K562 (cell line): ENCODE measurements around the gene ZNF587. TPM values are rescaled to one million over a fixed set of nuclear protein-coding genes. Genes with fewer than 3 reads are reported as not detected.

ENCODE experiments used
- ATAC-seq: fragments of 200-7000 bp; cut with Tn5 transposase; 3 replicates; pipeline ENCODE4 v1.9.1; 2020; ENCODE audit warnings: moderate library complexity
- BruUV-seq: library from RNA; stranded (reverse); fragments of 400-500 nt; replicated peaks from 2 replicates; lab custom pipeline; 2021; lab: Mats Ljungman, UMichigan
- CTCF ChIA-PET: fragments of 300-600 bp; formaldehyde crosslinking; extraction: SDS; loops from one replicate; lab custom pipeline; 2021; ENCODE audit warnings: low intra/inter-chr PET ratio; lab: Yijun Ruan, JAX
- POLR2A ChIA-PET: fragments of 300-600, 350-650 bp; sonication (Branson Sonifier 250); formaldehyde crosslinking; extraction: SDS; loops from one replicate; lab custom pipeline; 2021; ENCODE audit warnings: antibody characterized with exemption, inconsistent platforms; lab: Yijun Ruan, JAX
- DNase-seq, 4 experiments: peaks; one replicate each; pipeline versions ENCODE4 v3.0.0 to v3.0.0-alpha.2; 2011 to 2018; ENCODE audit warnings: low spot score in 3 of 4, mixed read lengths in 3 of 4; ENCODE audit errors: extremely low read depth in 1 of 4
- FAIRE-seq: peaks from 2 replicates; lab custom pipeline; 2011; peaks lifted over from hg19 to GRCh38; lab: Jason Lieb, UNC
- H2AFZ ChIP-seq: 2 replicates; pipeline ENCODE4 v1.6.0; 2011; ENCODE audit warnings: low read depth, low read length, control low read depth, inconsistent platforms
- H3K27ac ChIP-seq: fragments of 200-600 bp; 3 replicates; pipeline ENCODE4 v1.8.0; 2011; ENCODE audit warnings: low read depth, mild to moderate bottlenecking, control low read depth, inconsistent platforms, low read length, moderate library complexity, mixed read lengths; ENCODE audit errors: extremely low read depth
- H3K27me3 ChIP-seq, 2 experiments: fragments of 300-600 bp in 1 of 2; 2 replicates in 1 of 2; 3 replicates in 1 of 2; pipeline versions ENCODE4 v1.6.0 to v1.8.0; 2011; ENCODE audit warnings: inconsistent platforms in 2 of 2, low read length in 2 of 2, mild to moderate bottlenecking in 1 of 2, mixed read lengths in 1 of 2, moderate library complexity in 1 of 2; ENCODE audit not compliant: control insufficient read depth in 2 of 2, insufficient read depth in 2 of 2
- H3K36me3 ChIP-seq: fragments of 300-600 bp; 3 replicates; pipeline ENCODE4 v1.8.0; 2011; ENCODE audit warnings: mild to moderate bottlenecking, low read length, inconsistent platforms; ENCODE audit not compliant: control insufficient read depth, insufficient read depth
- H3K4me1 ChIP-seq, 2 experiments: fragments of 200-600 bp in 1 of 2; replicated peaks in 1 of 2; 2 replicates in 1 of 2; 3 replicates in 1 of 2; pipeline versions ENCODE4 v1.5.1 to v1.8.0; 2011; ENCODE audit warnings: inconsistent platforms in 2 of 2, low read length in 2 of 2, mild to moderate bottlenecking in 1 of 2, mixed read lengths in 1 of 2, moderate library complexity in 1 of 2; ENCODE audit not compliant: control insufficient read depth in 2 of 2, insufficient read depth in 2 of 2
- H3K4me2 ChIP-seq: 2 replicates; pipeline ENCODE4 v1.6.1; 2011; ENCODE audit warnings: low read length, control low read depth, inconsistent platforms, mixed read lengths; ENCODE audit not compliant: insufficient read depth
- H3K4me3 ChIP-seq: fragments of 200-600 bp; sonication (generic), shearing (Covaris generic); 2 replicates; pipeline ENCODE4 v1.5.1; 2016; ENCODE audit warnings: control low read depth, inconsistent platforms
- H3K79me2 ChIP-seq: fragments of 200-600 bp; 3 replicates; pipeline ENCODE4 v1.8.0; 2011; ENCODE audit warnings: low read length, inconsistent platforms; ENCODE audit not compliant: control insufficient read depth, insufficient read depth
- H3K9ac ChIP-seq, 2 experiments: 2 replicates each; pipeline versions ENCODE4 v1.6.0 to v1.6.1; 2011; ENCODE audit warnings: low read depth in 2 of 2, low read length in 2 of 2, control low read depth in 1 of 2, inconsistent platforms in 1 of 2, mild to moderate bottlenecking in 1 of 2, mixed read lengths in 1 of 2; ENCODE audit not compliant: insufficient read depth in 1 of 2
- H3K9me1 ChIP-seq: one replicate; pipeline ENCODE4 v1.6.0; 2011; ENCODE audit warnings: inconsistent platforms, mild to moderate bottlenecking, low read length, moderate library complexity; ENCODE audit not compliant: control insufficient read depth, insufficient read depth
- H3K9me3 ChIP-seq: replicated peaks from 2 replicates; pipeline ENCODE4 v1.5.1; 2011; ENCODE audit warnings: low read depth, low read length, inconsistent platforms; ENCODE audit not compliant: control insufficient read depth, insufficient read depth
- H4K20me1 ChIP-seq: replicated peaks from 2 replicates; pipeline ENCODE4 v1.6.1; 2011; ENCODE audit warnings: low read length, inconsistent platforms, mixed read lengths; ENCODE audit not compliant: control insufficient read depth, insufficient read depth
- CREB1 ChIP-seq, 2 experiments: sonication (generic) in 1 of 2; formaldehyde crosslinking in 1 of 2; IDR thresholded peaks; 2 replicates each; pipeline versions ENCODE4 v1.6.1 to v1.8.0; 2012 to 2022; ENCODE audit warnings: inconsistent platforms in 1 of 2, mild to moderate bottlenecking in 1 of 2, missing genetic modification reagents in 1 of 2, moderate library complexity in 1 of 2
- ELF2 ChIP-seq: fragments of 250-450 bp; sonication (Bioruptor Pico); IDR thresholded peaks from 2 replicates; pipeline ENCODE4 v1.5.0; 2021; ENCODE audit warnings: mild to moderate bottlenecking
- HBP1 ChIP-seq: fragments of 450-650 bp; formaldehyde crosslinking; IDR thresholded peaks from 2 replicates; pipeline ENCODE4 v1.4.0; 2022; ENCODE audit warnings: missing genetic modification characterization
- MAFK ChIP-seq: IDR thresholded peaks from 2 replicates; pipeline ENCODE4 v1.6.1; 2011; ENCODE audit warnings: low read length, improper control_type of control experiment
- MBD2 ChIP-seq: sonication (generic); IDR thresholded peaks from 2 replicates; pipeline ENCODE4 v1.6.1; 2016; ENCODE audit warnings: low read depth, borderline replicate concordance
- PML ChIP-seq: IDR thresholded peaks from 2 replicates; pipeline ENCODE4 v1.6.1; 2012; ENCODE audit warnings: low read length, inconsistent platforms
- RBM17 ChIP-seq: fragments of 200-400 bp; formaldehyde crosslinking; IDR thresholded peaks from 2 replicates; pipeline ENCODE4 v1.6.1; 2017; ENCODE audit warnings: low read depth, mild to moderate bottlenecking, low read length, borderline replicate concordance
- RBM22 ChIP-seq: fragments of 200-400 bp; formaldehyde crosslinking; IDR thresholded peaks from 2 replicates; pipeline ENCODE4 v1.6.1; 2018; ENCODE audit warnings: low read length, low read depth; ENCODE audit not compliant: poor library complexity, severe bottlenecking
- YY1 ChIP-seq, 3 experiments: IDR thresholded peaks; 2 replicates each; pipeline ENCODE4 v1.6.1; 2011; ENCODE audit warnings: low read length in 2 of 3, mild to moderate bottlenecking in 2 of 3, moderate library complexity in 2 of 3, borderline replicate concordance in 1 of 3, control low read depth in 1 of 3, low read depth in 1 of 3; ENCODE audit not compliant: insufficient read depth in 3 of 3, insufficient replicate concordance in 2 of 3, control insufficient read depth in 1 of 3, insufficient read length in 1 of 3; ENCODE audit errors: extremely low read depth in 1 of 3
- WGBS: fragments of 100-300 bp; shearing (Covaris generic); methylation state at CpG from one replicate; pipeline ENCODE4 v1.1.6; 2016; ENCODE audit warnings: low coverage, mixed read lengths; ENCODE audit not compliant: insufficient coverage; ENCODE audit errors: missing lambda C conversion rate; 5-methylcytosine and 5-hydroxymethylcytosine counted together
- in situ Hi-C: fragments of 300-500 bp; cut with MboI; formaldehyde crosslinking; loops from 4 replicates; pipeline ENCODE4 v1.15.0; 2018; ENCODE audit warnings: inconsistent platforms, mixed read lengths
- intact Hi-C: fragments of 100-400 bp; cut with micrococcal nuclease; formaldehyde crosslinking; loops from 2 replicates; pipeline ENCODE4 v1.14.2; 2022
- polyA plus RNA-seq, 8 experiments: library from polyadenylated mRNA; depleted of rRNA in 4 of 8; stranded (reverse) in 5 of 8; unstranded in 3 of 8; fragments of >200 nt; fragmentation: Nextera tagmentation in 2 of 8; fragmentation: Illumina TruSeq in 1 of 8; extraction: Ambion mirVana in 2 of 8; extraction: Trizol in 1 of 8; gene quantifications; 2 replicates each; pipeline versions ENCODE4 v1.2.1 to v1.2.3, GENCODE V29; 2011 to 2014; ENCODE audit warnings: inconsistent platforms in 1 of 8, missing spikeins in 1 of 8
- total RNA-seq, 7 experiments: library from RNA; depleted of rRNA in 6 of 7; stranded (reverse); fragments of >200 nt in 6 of 7; fragmentation: Illumina TruSeq in 2 of 7; extraction: Trizol in 2 of 7; gene quantifications; 2 replicates each; pipeline versions ENCODE4 v1.2.1 to v1.2.3, GENCODE V29; 2011 to 2021; ENCODE audit warnings: low replicate concordance in 1 of 7

ZNF587 gene
- total and polyA plus RNA-seq, 9 of the 15 experiments (the other 6 are each of a cell fraction or from before 2014, with no cell fraction given), result 3.2 to 42.0 (median 24.9) TPM

GRCh38 chr19:57819475-57820148 is 30.0 kb upstream of the ZNF587 start:
- Histone ChIP-seq H3K4me3 (peak overlapping the region; percentile 91), H4K20me1 (no peaks in the 10 kb centered on the region), H3K9me1 (no peaks in the 10 kb centered on the region), H3K36me3 (peaks cover 40% of the 10 kb centered on the region), H3K4me1 (peaks cover 4 to 16% of the 10 kb centered on the region in 2 experiments; a peak in 3 of 5 replicates), H3K9me3 (no peaks in the 10 kb centered on the region), H3K27me3 (no peaks in the 10 kb centered on the region), H3K27ac (peak overlapping the region; percentile 87), H3K4me2 (peak overlapping the region; percentile 83), H3K9ac (peak overlapping the region; percentile 95 to 100), H3K79me2 (peaks cover 57% of the 10 kb centered on the region), H2AFZ (peak overlapping the region; percentile 89)
- ATAC-seq, result peak; percentile 91
- intact Hi-C loops, result no loop called here
- ChIA-PET POLR2A (interaction anchor here (0.6 to 1.6 kb wide), 5 partner anchors 8 to 187 kb away, joined by 3 to 9 read pairs (median 5); partner anchors contain the start of genes ZNF211 and ZNF587), CTCF (no interaction called here)
- peak; percentile 94 for FAIRE-seq
- in situ Hi-C loops, result no loop called here
- DNase-seq, result peak; percentile 82 to 94 (median 90)
- WGBS, result under 1% methylated on average over 40 of the region's 44 CpGs
- TSS peak; percentile 61 for BruUV-seq
- TF ChIP-seq RBM22 (peak; percentile 73), ELF2 (CRISPR knock-in tag) (peak; percentile 88), RBM17 (no peak), HBP1 (CRISPR knock-in tag) (no peak), PML (no peak; the same call in 1 of the 2 replicates), CREB1 (IDR thresholded peaks at IDR 0.05) (no peak), CREB1 (CRISPR knock-in tag; IDR thresholded peaks at IDR 0.05) (peak; percentile 70), YY1 (IDR thresholded peaks at IDR 0.05; ENCODE audit: borderline replicate concordance in 1 of 3, control insufficient read depth in 1 of 3, extremely low read depth in 1 of 3, insufficient read depth in 3 of 3, insufficient read length in 1 of 3, insufficient replicate concordance in 2 of 3, low read depth in 1 of 3, low read length in 2 of 3) (peak in 1 of 3 experiments; percentile 65), MBD2 (peak; percentile 68; the same call in 1 of the 2 replicates), MAFK (no peak)
